Effector memory CD4-positive, alpha-beta T cell (primary cell): ENCODE results near the gene ADRM1.

ENCODE experiments used
- DNase-seq, 3 donors: peaks; one replicate each; pipeline ENCODE4 v3.0.0-alpha.2; 2020
- H3K27ac ChIP-seq: 2 replicates; pipeline ENCODE4 v1.7.0; 2013; ENCODE audit warnings: mild to moderate bottlenecking, low read length, moderate library complexity; ENCODE audit not compliant: insufficient read depth, poor library complexity, severe bottlenecking
- H3K27me3 ChIP-seq: replicated peaks from 2 replicates; pipeline ENCODE4 v1.7.0; 2013; ENCODE audit warnings: mild to moderate bottlenecking, low read length; ENCODE audit not compliant: insufficient read depth, control insufficient read depth, poor library complexity, severe bottlenecking
- H3K36me3 ChIP-seq: 2 replicates; pipeline ENCODE4 v1.7.0; 2013; ENCODE audit warnings: mild to moderate bottlenecking, low read length, moderate library complexity; ENCODE audit not compliant: control insufficient read depth, insufficient read depth
- H3K4me1 ChIP-seq: 2 replicates; pipeline ENCODE4 v1.7.0; 2013; ENCODE audit warnings: low read length, mild to moderate bottlenecking; ENCODE audit not compliant: control insufficient read depth, insufficient read depth, poor library complexity, severe bottlenecking
- H3K4me3 ChIP-seq: 2 replicates; pipeline ENCODE4 v1.7.0; 2013; ENCODE audit warnings: low read length, low read depth, mild to moderate bottlenecking; ENCODE audit not compliant: insufficient read depth, poor library complexity, severe bottlenecking
- H3K9me3 ChIP-seq: 2 replicates; pipeline ENCODE4 v1.7.0; 2013; ENCODE audit warnings: mild to moderate bottlenecking, low read length, moderate library complexity; ENCODE audit not compliant: control insufficient read depth

ADRM1 gene

DNA sequence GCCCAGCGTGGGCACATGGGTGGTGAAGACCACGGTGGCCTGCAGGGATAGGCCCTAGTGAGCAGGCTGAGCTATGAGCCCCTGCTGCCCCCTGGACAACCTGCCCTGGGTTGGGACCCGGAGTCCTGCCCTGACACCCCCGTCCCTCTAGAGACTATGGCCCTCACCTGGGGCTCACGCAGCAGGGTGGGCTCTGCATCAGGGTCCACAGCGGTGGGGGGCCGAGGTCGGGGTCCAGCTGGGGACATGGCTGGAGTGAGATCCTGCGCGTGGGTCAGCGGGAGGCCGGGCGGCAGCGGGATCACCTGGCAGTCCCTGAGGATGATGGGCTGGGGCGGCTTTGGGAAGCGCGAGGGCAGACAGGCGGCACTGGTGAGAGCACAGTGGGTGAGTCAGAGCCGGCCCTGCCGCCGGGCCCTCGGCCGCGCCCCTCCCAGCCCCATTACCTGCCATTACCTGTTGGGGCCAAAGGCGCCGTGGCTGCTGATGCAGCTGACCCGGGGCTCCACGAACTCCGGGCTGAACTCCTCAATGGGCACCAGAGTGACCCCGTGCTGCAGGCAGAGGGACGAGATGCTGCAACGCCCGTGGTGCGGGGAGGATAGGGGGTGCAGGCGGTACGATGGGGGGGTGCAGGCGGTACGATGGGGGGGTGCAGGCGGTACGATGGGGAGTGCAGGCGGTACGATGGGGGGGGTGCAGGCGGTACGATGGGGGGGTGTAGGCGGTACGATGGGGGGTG is 27.9 kb downstream of the ADRM1 start:
- no peaks in the 10 kb centered on the region for H3K27me3 ChIP-seq
- no peak for DNase-seq
- H3K4me3 ChIP-seq, result no peak overlapping the region
- H3K4me1 ChIP-seq, result no peaks in the 10 kb centered on the region
- no peak overlapping the region for H3K27ac ChIP-seq
- H3K9me3 ChIP-seq, result no peaks in the 10 kb centered on the region
- H3K36me3 ChIP-seq, result no peaks in the 10 kb centered on the region

DNA sequence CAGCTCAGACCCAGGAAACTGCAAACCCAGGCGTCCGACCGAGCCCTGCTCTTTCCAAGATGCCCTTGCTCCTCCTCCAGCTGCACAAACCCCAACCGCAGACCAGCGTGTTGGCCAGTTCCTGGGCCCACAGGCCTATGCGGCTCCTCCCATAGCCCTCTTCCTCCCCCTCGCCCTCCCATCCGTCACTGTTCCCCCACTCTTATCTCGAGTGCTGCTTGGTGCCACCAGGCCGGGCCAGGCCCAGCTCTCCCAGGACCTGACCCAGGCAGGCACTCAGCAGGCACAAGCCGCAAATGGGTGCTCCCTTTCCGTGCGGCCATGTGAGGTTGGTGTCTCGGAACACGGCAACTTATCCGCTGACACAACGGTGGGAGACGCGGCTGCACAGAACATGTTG is 28.6 kb downstream of the ADRM1 start:
- Histone ChIP-seq H3K9me3 (no peaks in the 10 kb centered on the region), H3K27ac (no peak overlapping the region), H3K27me3 (no peaks in the 10 kb centered on the region), H3K4me3 (no peak overlapping the region), H3K36me3 (no peaks in the 10 kb centered on the region), H3K4me1 (no peaks in the 10 kb centered on the region)
- no peak for DNase-seq

GRCh38 chr20:62332421-62332820 is 29.6 kb downstream of the ADRM1 start:
- no peaks in the 10 kb centered on the region for H3K36me3 ChIP-seq
- no peak for DNase-seq
- no peak overlapping the region for H3K27ac ChIP-seq
- no peak overlapping the region for H3K4me3 ChIP-seq
- no peaks in the 10 kb centered on the region for H3K27me3 ChIP-seq
- H3K9me3 ChIP-seq, result no peaks in the 10 kb centered on the region
- H3K4me1 ChIP-seq, result no peaks in the 10 kb centered on the region

- H3K4me3 ChIP-seq, result no peak overlapping the region
- no peaks in the 10 kb centered on the region for H3K9me3 ChIP-seq
- DNase-seq, result no peak
- H3K4me1 ChIP-seq, result no peaks in the 10 kb centered on the region
- no peaks in the 10 kb centered on the region for H3K27me3 ChIP-seq
- no peak overlapping the region for H3K27ac ChIP-seq
- H3K36me3 ChIP-seq, result no peaks in the 10 kb centered on the region
Observed at GRCh38 chr20:62332989-62333819, 30.4 kb downstream of the ADRM1 start.

DNA sequence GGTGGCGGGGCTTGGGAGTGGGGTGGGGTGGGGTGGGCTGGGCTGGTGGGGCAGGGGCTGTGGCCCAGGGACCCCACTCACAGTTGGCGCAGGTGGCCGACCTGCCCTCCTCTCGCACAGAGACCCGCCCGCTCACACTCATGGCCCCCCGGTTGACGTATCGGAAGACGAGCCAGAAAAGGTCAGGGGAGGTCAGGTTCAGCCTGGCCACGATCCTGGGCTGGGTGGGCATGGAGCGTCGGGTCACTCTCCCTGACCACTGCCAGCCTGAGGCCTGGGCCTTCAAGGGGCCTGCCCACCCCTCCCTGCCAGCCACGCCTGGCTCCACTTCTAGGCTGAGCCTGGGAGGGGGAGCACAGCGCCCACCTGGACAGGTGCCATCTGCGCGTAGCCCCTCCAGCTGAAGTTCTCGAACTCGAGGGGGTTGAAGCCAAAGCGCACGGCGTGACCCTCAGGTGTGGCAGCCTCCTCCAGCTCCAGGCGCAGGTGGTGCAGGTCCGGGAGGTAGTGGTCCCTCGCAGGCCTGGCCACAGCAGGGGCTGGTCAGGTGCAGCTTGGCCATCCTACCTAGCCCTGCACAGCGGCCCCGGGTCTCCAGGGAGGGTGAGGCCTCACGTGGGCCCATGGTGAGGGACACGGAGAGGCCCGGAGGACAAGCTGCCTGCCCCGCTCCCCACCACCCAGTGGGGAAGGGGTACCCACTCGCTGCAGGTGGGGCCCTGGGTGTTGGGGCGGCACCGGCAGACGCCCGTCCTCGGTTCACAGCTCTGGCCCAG is 31.2 kb downstream of the ADRM1 start:
- H3K9me3 ChIP-seq, result no peaks in the 10 kb centered on the region
- no peak overlapping the region for H3K4me3 ChIP-seq
- H3K4me1 ChIP-seq, result no peaks in the 10 kb centered on the region
- no peak for DNase-seq
- H3K27ac ChIP-seq, result no peak overlapping the region
- H3K27me3 ChIP-seq, result no peaks in the 10 kb centered on the region
- H3K36me3 ChIP-seq, result no peaks in the 10 kb centered on the region

DNA sequence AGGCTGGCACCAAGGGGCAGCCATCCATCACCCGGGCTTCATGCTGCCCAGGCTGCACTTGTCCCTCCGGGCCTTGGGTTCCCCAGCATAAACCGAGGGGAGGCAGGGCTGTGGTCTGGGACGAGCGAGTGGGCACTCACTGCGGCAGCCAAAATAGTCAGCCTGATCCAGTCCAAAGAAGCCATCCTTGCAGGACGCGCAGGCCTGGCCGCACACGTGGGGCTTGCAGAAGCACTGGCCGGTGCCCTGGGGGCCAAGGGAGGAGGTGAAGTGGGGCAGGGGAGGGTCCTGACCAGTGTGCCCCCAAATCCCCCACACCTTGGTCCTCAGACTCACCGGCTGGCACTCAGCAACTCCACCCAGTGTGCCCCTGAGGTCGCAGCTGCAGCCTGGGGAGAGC is 32.1 kb downstream of the ADRM1 start:
- Histone ChIP-seq H3K4me3 (no peak overlapping the region), H3K4me1 (no peaks in the 10 kb centered on the region), H3K9me3 (no peaks in the 10 kb centered on the region), H3K27me3 (no peaks in the 10 kb centered on the region), H3K36me3 (no peaks in the 10 kb centered on the region), H3K27ac (no peak overlapping the region)
- DNase-seq, result no peak

- H3K9me3 ChIP-seq, result no peaks in the 10 kb centered on the region
- DNase-seq, result no peak
- no peak overlapping the region for H3K27ac ChIP-seq
- H3K36me3 ChIP-seq, result no peaks in the 10 kb centered on the region
- no peak overlapping the region for H3K4me3 ChIP-seq
- H3K4me1 ChIP-seq, result no peaks in the 10 kb centered on the region
- no peaks in the 10 kb centered on the region for H3K27me3 ChIP-seq
Observed at GRCh38 chr20:62335532-62335931, 32.7 kb downstream of the ADRM1 start.

DNA sequence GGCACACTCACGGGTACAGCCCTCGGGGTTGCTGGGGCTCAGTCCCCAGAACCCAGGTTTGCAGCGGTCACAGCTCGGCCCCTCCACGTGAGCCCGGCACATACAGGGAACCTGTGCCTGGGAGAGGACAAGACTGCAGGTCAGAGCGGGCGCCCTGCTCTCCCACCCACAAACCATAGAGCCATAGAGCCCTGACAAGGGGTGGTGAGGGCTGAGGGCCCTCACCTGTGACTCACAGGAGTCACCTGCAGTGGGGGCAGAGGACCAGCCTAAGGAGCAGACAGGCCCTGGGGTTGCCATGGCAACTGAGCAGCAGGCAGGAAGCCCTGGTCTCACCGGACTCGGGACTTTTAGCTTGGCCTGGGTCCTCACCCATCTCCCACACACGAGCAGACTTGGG is 33.5 kb downstream of the ADRM1 start:
- H3K9me3 ChIP-seq, result no peaks in the 10 kb centered on the region
- H3K27me3 ChIP-seq, result no peaks in the 10 kb centered on the region
- H3K4me3 ChIP-seq, result no peak overlapping the region
- no peak overlapping the region for H3K27ac ChIP-seq
- no peaks in the 10 kb centered on the region for H3K36me3 ChIP-seq
- H3K4me1 ChIP-seq, result no peaks in the 10 kb centered on the region
- no peak for DNase-seq

GRCh38 chr20:62336775-62337557 is 34.2 kb downstream of the ADRM1 start:
- Histone ChIP-seq H3K4me1 (no peaks in the 10 kb centered on the region), H3K4me3 (no peak overlapping the region), H3K9me3 (no peaks in the 10 kb centered on the region), H3K27me3 (no peaks in the 10 kb centered on the region), H3K27ac (no peak overlapping the region), H3K36me3 (no peaks in the 10 kb centered on the region)
- no peak for DNase-seq
